K562 (cell line): Measurements from ENCODE around the gene XAB2. TPM values are rescaled to one million over a fixed set of nuclear protein-coding genes. Genes with fewer than 3 reads are reported as not detected.

Source experiments
- ATAC-seq: fragments of 200-7000 bp; cut with Tn5 transposase; 3 replicates; pipeline ENCODE4 v1.9.1; 2020; ENCODE audit warnings: moderate library complexity
- BruUV-seq: library from RNA; stranded (reverse); fragments of 400-500 nt; replicated peaks from 2 replicates; lab custom pipeline; 2021; lab: Mats Ljungman, UMichigan
- CTCF ChIA-PET: fragments of 300-600 bp; formaldehyde crosslinking; extraction: SDS; loops from one replicate; lab custom pipeline; 2021; ENCODE audit warnings: low intra/inter-chr PET ratio; lab: Yijun Ruan, JAX
- POLR2A ChIA-PET: fragments of 300-600, 350-650 bp; sonication (Branson Sonifier 250); formaldehyde crosslinking; extraction: SDS; loops from one replicate; lab custom pipeline; 2021; ENCODE audit warnings: antibody characterized with exemption, inconsistent platforms; lab: Yijun Ruan, JAX
- DNase-seq, 4 experiments: peaks; one replicate each; pipeline versions ENCODE4 v3.0.0 to v3.0.0-alpha.2; 2011 to 2018; ENCODE audit warnings: low spot score in 3 of 4, mixed read lengths in 3 of 4; ENCODE audit errors: extremely low read depth in 1 of 4
- FAIRE-seq: peaks from 2 replicates; lab custom pipeline; 2011; peaks lifted over from hg19 to GRCh38; lab: Jason Lieb, UNC
- H2AFZ ChIP-seq: 2 replicates; pipeline ENCODE4 v1.6.0; 2011; ENCODE audit warnings: low read depth, low read length, control low read depth, inconsistent platforms
- H3K27ac ChIP-seq: fragments of 200-600 bp; 3 replicates; pipeline ENCODE4 v1.8.0; 2011; ENCODE audit warnings: low read depth, mild to moderate bottlenecking, control low read depth, inconsistent platforms, low read length, moderate library complexity, mixed read lengths; ENCODE audit errors: extremely low read depth
- H3K27me3 ChIP-seq, 2 experiments: fragments of 300-600 bp in 1 of 2; 2 replicates in 1 of 2; 3 replicates in 1 of 2; pipeline versions ENCODE4 v1.6.0 to v1.8.0; 2011; ENCODE audit warnings: inconsistent platforms in 2 of 2, low read length in 2 of 2, mild to moderate bottlenecking in 1 of 2, mixed read lengths in 1 of 2, moderate library complexity in 1 of 2; ENCODE audit not compliant: control insufficient read depth in 2 of 2, insufficient read depth in 2 of 2
- H3K36me3 ChIP-seq: fragments of 300-600 bp; 3 replicates; pipeline ENCODE4 v1.8.0; 2011; ENCODE audit warnings: mild to moderate bottlenecking, low read length, inconsistent platforms; ENCODE audit not compliant: control insufficient read depth, insufficient read depth
- H3K4me1 ChIP-seq, 2 experiments: fragments of 200-600 bp in 1 of 2; replicated peaks in 1 of 2; 2 replicates in 1 of 2; 3 replicates in 1 of 2; pipeline versions ENCODE4 v1.5.1 to v1.8.0; 2011; ENCODE audit warnings: inconsistent platforms in 2 of 2, low read length in 2 of 2, mild to moderate bottlenecking in 1 of 2, mixed read lengths in 1 of 2, moderate library complexity in 1 of 2; ENCODE audit not compliant: control insufficient read depth in 2 of 2, insufficient read depth in 2 of 2
- H3K4me2 ChIP-seq: 2 replicates; pipeline ENCODE4 v1.6.1; 2011; ENCODE audit warnings: low read length, control low read depth, inconsistent platforms, mixed read lengths; ENCODE audit not compliant: insufficient read depth
- H3K4me3 ChIP-seq: fragments of 200-600 bp; sonication (generic), shearing (Covaris generic); 2 replicates; pipeline ENCODE4 v1.5.1; 2016; ENCODE audit warnings: control low read depth, inconsistent platforms
- H3K79me2 ChIP-seq: fragments of 200-600 bp; 3 replicates; pipeline ENCODE4 v1.8.0; 2011; ENCODE audit warnings: low read length, inconsistent platforms; ENCODE audit not compliant: control insufficient read depth, insufficient read depth
- H3K9ac ChIP-seq, 2 experiments: 2 replicates each; pipeline versions ENCODE4 v1.6.0 to v1.6.1; 2011; ENCODE audit warnings: low read depth in 2 of 2, low read length in 2 of 2, control low read depth in 1 of 2, inconsistent platforms in 1 of 2, mild to moderate bottlenecking in 1 of 2, mixed read lengths in 1 of 2; ENCODE audit not compliant: insufficient read depth in 1 of 2
- H3K9me1 ChIP-seq: one replicate; pipeline ENCODE4 v1.6.0; 2011; ENCODE audit warnings: inconsistent platforms, mild to moderate bottlenecking, low read length, moderate library complexity; ENCODE audit not compliant: control insufficient read depth, insufficient read depth
- H3K9me3 ChIP-seq: replicated peaks from 2 replicates; pipeline ENCODE4 v1.5.1; 2011; ENCODE audit warnings: low read depth, low read length, inconsistent platforms; ENCODE audit not compliant: control insufficient read depth, insufficient read depth
- H4K20me1 ChIP-seq: replicated peaks from 2 replicates; pipeline ENCODE4 v1.6.1; 2011; ENCODE audit warnings: low read length, inconsistent platforms, mixed read lengths; ENCODE audit not compliant: control insufficient read depth, insufficient read depth
- ARID3A ChIP-seq: IDR thresholded peaks from 2 replicates; pipeline ENCODE4 v1.6.1; 2012; ENCODE audit warnings: low read depth, low read length, improper control_type of control experiment, borderline replicate concordance
- ELK3 ChIP-seq: fragments of 450-650 bp; formaldehyde crosslinking; IDR thresholded peaks from 2 replicates; pipeline ENCODE4 v1.4.0; 2020; ENCODE audit warnings: mild to moderate bottlenecking
- NCOA1 ChIP-seq: fragments of 450-650 bp; IDR thresholded peaks from 2 replicates; pipeline ENCODE4 v1.6.1; 2016; ENCODE audit warnings: low read depth
- RBM14 ChIP-seq: fragments of 200-400 bp; formaldehyde crosslinking; IDR thresholded peaks from 2 replicates; pipeline ENCODE4 v1.6.1; 2018; ENCODE audit warnings: low read depth, mild to moderate bottlenecking, low read length, moderate library complexity, borderline replicate concordance; ENCODE audit not compliant: insufficient read depth
- SMC3 ChIP-seq: conservative IDR thresholded peaks from 2 replicates; pipeline ENCODE4 v1.6.1; 2011; ENCODE audit warnings: low read depth, low read length, improper control_type of control experiment; ENCODE audit not compliant: insufficient read depth
- ZNF121 ChIP-seq: sonication (generic); formaldehyde crosslinking; conservative IDR thresholded peaks from 2 replicates; pipeline ENCODE4 v1.8.0; 2022; ENCODE audit warnings: missing genetic modification reagents
- WGBS: fragments of 100-300 bp; shearing (Covaris generic); methylation state at CpG from one replicate; pipeline ENCODE4 v1.1.6; 2016; ENCODE audit warnings: low coverage, mixed read lengths; ENCODE audit not compliant: insufficient coverage; ENCODE audit errors: missing lambda C conversion rate; 5-methylcytosine and 5-hydroxymethylcytosine counted together
- in situ Hi-C: fragments of 300-500 bp; cut with MboI; formaldehyde crosslinking; loops from 4 replicates; pipeline ENCODE4 v1.15.0; 2018; ENCODE audit warnings: inconsistent platforms, mixed read lengths
- intact Hi-C: fragments of 100-400 bp; cut with micrococcal nuclease; formaldehyde crosslinking; loops from 2 replicates; pipeline ENCODE4 v1.14.2; 2022
- polyA plus RNA-seq, 8 experiments: library from polyadenylated mRNA; depleted of rRNA in 4 of 8; stranded (reverse) in 5 of 8; unstranded in 3 of 8; fragments of >200 nt; fragmentation: Nextera tagmentation in 2 of 8; fragmentation: Illumina TruSeq in 1 of 8; extraction: Ambion mirVana in 2 of 8; extraction: Trizol in 1 of 8; gene quantifications; 2 replicates each; pipeline versions ENCODE4 v1.2.1 to v1.2.3, GENCODE V29; 2011 to 2014; ENCODE audit warnings: inconsistent platforms in 1 of 8, missing spikeins in 1 of 8
- total RNA-seq, 7 experiments: library from RNA; depleted of rRNA in 6 of 7; stranded (reverse); fragments of >200 nt in 6 of 7; fragmentation: Illumina TruSeq in 2 of 7; extraction: Trizol in 2 of 7; gene quantifications; 2 replicates each; pipeline versions ENCODE4 v1.2.1 to v1.2.3, GENCODE V29; 2011 to 2021; ENCODE audit warnings: low replicate concordance in 1 of 7

Gene XAB2
- total and polyA plus RNA-seq, 9 of the 15 experiments (the other 6 are each of a cell fraction or from before 2014, with no cell fraction given), result 0.21 to 58.3 (median 20.0) TPM

- H3K4me2 ChIP-seq, result no peak overlapping the region
- H3K9me1 ChIP-seq, result no peaks in the 10 kb centered on the region
- ATAC-seq (no peak), FAIRE-seq (no peak), DNase-seq (no peak)
- no TSS peak for BruUV-seq
- H3K9me3 ChIP-seq, result no peaks in the 10 kb centered on the region
- peaks cover 0 to 6% of the 10 kb centered on the region in 2 experiments; a peak in 2 of 5 replicates for H3K4me1 ChIP-seq
- no peak overlapping the region for H3K4me3 ChIP-seq
- TF ChIP-seq ELK3 (CRISPR knock-in tag), result no peak
- TF ChIP-seq ARID3A, result no peak
- no peak for TF ChIP-seq RBM14
- peak; percentile 96 for TF ChIP-seq ZNF121 (CRISPR knock-in tag)
- no peak for TF ChIP-seq SMC3
- TF ChIP-seq NCOA1, result no peak
- 1% methylated on average over 7 of the region's 8 CpGs for WGBS
- in situ Hi-C loops, result no loop called here
- no peaks in the 10 kb centered on the region for H4K20me1 ChIP-seq
- ChIA-PET CTCF (no interaction called here), POLR2A (interaction anchor here (0.5 to 0.7 kb wide), 3 partner anchors 14 to 261 kb away, joined by 3 read pairs; no protein-coding TSS in a partner anchor)
- no peak overlapping the region for H2AFZ ChIP-seq
- H3K27ac ChIP-seq, result no peak overlapping the region
- H3K27me3 ChIP-seq, result peaks cover 11 to 15% of the 10 kb centered on the region in 2 experiments; a peak in 4 of 5 replicates
- H3K79me2 ChIP-seq, result no peaks in the 10 kb centered on the region
- intact Hi-C loops, result no loop called here
- no peaks in the 10 kb centered on the region for H3K36me3 ChIP-seq
- H3K9ac ChIP-seq, result no peak overlapping the region
These were observed 32.6 kb upstream of the XAB2 start for GRCh38 chr19:7661744-7662538.
